ENCODE measurements around the gene APOL5. TPM values are rescaled to one million over a fixed set of nuclear protein-coding genes. Genes with fewer than 3 reads are reported as not detected.

Gene APOL5
- total and polyA plus RNA-seq, 9 of the 15 experiments (the other 6 are each of a cell fraction or from before 2014, with no cell fraction given), result not detected

DNA sequence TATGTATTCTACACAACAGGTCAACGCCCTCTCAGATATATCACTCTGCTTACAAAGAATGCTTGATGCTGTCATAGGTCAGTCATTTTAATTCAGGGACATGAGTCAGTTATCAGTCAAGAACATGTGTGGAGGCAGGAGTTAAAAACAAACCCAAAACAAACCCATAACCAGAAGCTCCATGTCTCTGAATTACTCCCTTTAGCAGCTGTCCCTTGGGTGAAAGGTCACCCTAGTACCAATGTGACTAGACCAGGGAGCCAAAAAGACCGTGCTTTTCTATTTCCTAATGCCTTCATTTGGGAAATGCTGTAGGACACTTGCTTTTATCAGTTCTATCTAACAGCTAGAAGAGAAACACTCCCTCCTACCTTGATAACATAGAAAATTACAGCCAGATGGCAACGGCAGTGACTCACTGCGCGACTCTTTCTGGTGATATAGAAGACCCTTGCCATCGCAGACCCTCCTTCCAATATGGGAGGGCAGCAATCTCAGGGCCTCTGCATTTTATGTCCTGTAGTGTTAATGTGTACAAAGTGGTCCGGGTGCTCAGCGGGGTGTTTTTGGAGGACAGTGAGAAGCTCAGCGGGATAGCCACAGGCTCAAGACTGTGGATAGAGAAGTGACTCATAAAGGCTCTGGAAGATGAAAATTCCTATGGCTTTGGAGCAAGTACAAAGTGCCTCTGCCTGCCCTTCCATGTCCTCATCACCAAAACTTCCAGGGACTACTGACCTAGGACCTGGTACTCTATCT lies 24.8 kb downstream of the APOL5 start (continued):
- TF ChIP-seq GATAD2B (IDR thresholded peaks at IDR 0.05; ENCODE audit: borderline replicate concordance), result peak; percentile 11; the same call in 1 of the 2 replicates
- TF ChIP-seq SMARCA4 (IDR thresholded peaks at IDR 0.05), result peak; percentile 95
- TF ChIP-seq NR2C2 (CRISPR knock-in tag; IDR thresholded peaks at IDR 0.05), result peak; percentile 78
- TF ChIP-seq NR2C2 (tag; IDR thresholded peaks at IDR 0.05), result peak; percentile 96
- TF ChIP-seq CCNT2 (IDR thresholded peaks at IDR 0.05; ENCODE audit: borderline replicate concordance, extremely low read depth, insufficient read length, low read depth, low read length), result peak; percentile 59
- peak; percentile 86 for TF ChIP-seq SOX6 (IDR thresholded peaks at IDR 0.05)
- peak; percentile 89 for TF ChIP-seq TAL1 (IDR thresholded peaks at IDR 0.05)
- no peak for TF ChIP-seq NFE2L1 (tag; IDR thresholded peaks at IDR 0.05; ENCODE audit: borderline replicate concordance, low read depth)
- peak; percentile 75 for TF ChIP-seq SMAD4 (CRISPR knock-in tag; conservative IDR thresholded peaks at IDR 0.05)
- 0 out of 2 replicates have a peak, but pooled peaks have one; percentile 36 for TF ChIP-seq MYC (IDR thresholded peaks at IDR 0.05; ENCODE audit: low read depth, low read length)
- TF ChIP-seq MYC (CRISPR knock-in tag; IDR thresholded peaks at IDR 0.05; ENCODE audit: borderline replicate concordance, low read depth), result no peak
- no peak for TF ChIP-seq MAFF (IDR thresholded peaks at IDR 0.05; ENCODE audit: low read length)
- TF ChIP-seq U2AF1 (optimal IDR thresholded peaks at IDR 0.05; ENCODE audit: low read depth, low read length), result no peak
- peak in 1 of 2 experiments; percentile 86; a peak in 2 of 4 replicates for TF ChIP-seq TBL1XR1 (IDR thresholded peaks at IDR 0.05; ENCODE audit: low read length in 2 of 2)
- TF ChIP-seq TCF3 (CRISPR knock-in tag; IDR thresholded peaks at IDR 0.05), result peak; percentile 86
- peak; percentile 66 for TF ChIP-seq MXI1 (IDR thresholded peaks at IDR 0.05; ENCODE audit: low read depth, low read length)
- peak in 1 of 2 experiments; percentile 51; a peak in 1 of 3 replicates for TF ChIP-seq CBX3 (IDR thresholded peaks at IDR 0.05; ENCODE audit: borderline replicate concordance in 1 of 2, low read length in 2 of 2)
- peak; percentile 89 for TF ChIP-seq SMARCE1 (IDR thresholded peaks at IDR 0.05)
- no peak for TF ChIP-seq SRSF9 (IDR thresholded peaks at IDR 0.05; ENCODE audit: borderline replicate concordance, low read depth, low read length)
- TF ChIP-seq SPI1 (IDR thresholded peaks at IDR 0.05; ENCODE audit: borderline replicate concordance, low read depth, low read length), result no peak
- peak; percentile 85 for TF ChIP-seq SMARCC2 (IDR thresholded peaks at IDR 0.05; ENCODE audit: low read depth)
- TF ChIP-seq, protein P1, sequence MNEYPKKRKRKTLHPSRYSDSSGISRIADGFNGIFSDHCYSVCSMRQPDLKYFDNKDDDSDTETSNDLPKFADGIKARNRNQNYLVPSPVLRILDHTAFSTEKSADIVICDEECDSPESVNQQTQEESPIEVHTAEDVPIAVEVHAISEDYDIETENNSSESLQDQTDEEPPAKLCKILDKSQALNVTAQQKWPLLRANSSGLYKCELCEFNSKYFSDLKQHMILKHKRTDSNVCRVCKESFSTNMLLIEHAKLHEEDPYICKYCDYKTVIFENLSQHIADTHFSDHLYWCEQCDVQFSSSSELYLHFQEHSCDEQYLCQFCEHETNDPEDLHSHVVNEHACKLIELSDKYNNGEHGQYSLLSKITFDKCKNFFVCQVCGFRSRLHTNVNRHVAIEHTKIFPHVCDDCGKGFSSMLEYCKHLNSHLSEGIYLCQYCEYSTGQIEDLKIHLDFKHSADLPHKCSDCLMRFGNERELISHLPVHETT (CRISPR knock-in tag; conservative IDR thresholded peaks at IDR 0.05 in 1 of 2, IDR thresholded peaks at IDR 0.05 in 1 of 2), result 0 out of 4 replicates have a peak, but pooled peaks of 1 of the 2 experiments have one; percentile 39
- peak; percentile 95 for TF ChIP-seq ARID1B (IDR thresholded peaks at IDR 0.05)
- no peak for TF ChIP-seq GMEB1 (CRISPR knock-in tag; IDR thresholded peaks at IDR 0.05)
- 0 out of 4 replicates have a peak, but pooled peaks of 1 of the 2 experiments have one; percentile 12 for TF ChIP-seq NRF1 (conservative IDR thresholded peaks at IDR 0.05 in 1 of 2, IDR thresholded peaks at IDR 0.05 in 1 of 2)
- no peak for TF ChIP-seq ZNF764 (CRISPR knock-in tag; IDR thresholded peaks at IDR 0.05; ENCODE audit: low read depth)
- peak; percentile 77 for TF ChIP-seq MEF2A (IDR thresholded peaks at IDR 0.05; ENCODE audit: control insufficient read depth, low read depth, low read length)
